SU-DHL-6 (cell line): ENCODE results near the gene ALKBH5.

Experiments
- H2AFZ ChIP-seq: fragments of 200-600 bp; sonication (generic); 2 replicates; pipeline ENCODE4 v1.6.1; 2014; ENCODE audit warnings: low read depth, mild to moderate bottlenecking, moderate library complexity, mixed read lengths, antibody characterized with exemption, low read length; ENCODE audit not compliant: severe bottlenecking
- H3F3A ChIP-seq: fragments of 200-600 bp; shearing (Covaris generic); 2 replicates; pipeline ENCODE4 v1.6.0; 2016; ENCODE audit warnings: antibody characterized with exemption, mild to moderate bottlenecking; ENCODE audit not compliant: insufficient read depth
- H3K27ac ChIP-seq: fragments of 200-600 bp; sonication (generic); 2 replicates; pipeline ENCODE4 v1.5.1; 2016; ENCODE audit warnings: low read depth, mild to moderate bottlenecking, low read length, moderate library complexity, mixed read lengths
- H3K27me3 ChIP-seq: fragments of 200-600 bp; sonication (generic), shearing (Covaris generic); 2 replicates; pipeline ENCODE4 v1.6.0; 2014; ENCODE audit warnings: mild to moderate bottlenecking, low read length
- H3K36me3 ChIP-seq: fragments of 200-600 bp; sonication (generic); 2 replicates; pipeline ENCODE4 v1.6.1; 2014; ENCODE audit warnings: mild to moderate bottlenecking, low read length, mixed read lengths
- H3K4me2 ChIP-seq: fragments of 300-600, 200-600 bp; shearing (Covaris generic), sonication (generic); 2 replicates; pipeline ENCODE4 v1.6.0; 2014; ENCODE audit warnings: low read length, low read depth, mild to moderate bottlenecking; ENCODE audit not compliant: poor library complexity, severe bottlenecking
- H3K4me3 ChIP-seq: fragments of 200-600 bp; sonication (generic); 2 replicates; pipeline ENCODE4 v1.5.1; 2014; ENCODE audit warnings: antibody characterized with exemption, low read length, mild to moderate bottlenecking, mixed read lengths; ENCODE audit not compliant: insufficient read depth, poor library complexity, severe bottlenecking
- H3K79me2 ChIP-seq: fragments of 200-600 bp; sonication (generic); 2 replicates; pipeline ENCODE4 v1.6.1; 2014; ENCODE audit warnings: mild to moderate bottlenecking, low read length, moderate library complexity; ENCODE audit not compliant: insufficient read depth
- H3K9ac ChIP-seq: fragments of 200-600 bp; sonication (generic); 2 replicates; pipeline ENCODE4 v1.7.0; 2014; ENCODE audit warnings: mild to moderate bottlenecking, low read length
- H3K9me2 ChIP-seq: fragments of 200-600 bp; sonication (generic); replicated peaks from 2 replicates; pipeline ENCODE4 v1.6.1; 2014; ENCODE audit warnings: low read length; ENCODE audit not compliant: insufficient read depth
- H3K9me3 ChIP-seq: fragments of 200-600 bp; sonication (generic); 2 replicates; pipeline ENCODE4 v1.6.1; 2014; ENCODE audit warnings: low read length, mixed read lengths; ENCODE audit not compliant: insufficient read depth
- H4K20me1 ChIP-seq: fragments of 200-600 bp; sonication (generic); 2 replicates; pipeline ENCODE4 v1.6.1; 2014; ENCODE audit warnings: low read depth, mild to moderate bottlenecking, antibody characterized with exemption, low read length, moderate library complexity, mixed read lengths
- EZH2phosphoT487 ChIP-seq: fragments of 200-600 bp; sonication (generic), shearing (Covaris generic); conservative IDR thresholded peaks from 2 replicates; pipeline ENCODE4 v1.6.1; 2018; ENCODE audit warnings: mild to moderate bottlenecking, antibody characterized with exemption, low read length, moderate library complexity, mixed read lengths
- TF ChIP-seq, protein P1 (sequence below): fragments of 200-600 bp; sonication (generic); IDR thresholded peaks from one replicate; pipeline ENCODE4 v1.5.1; 2017; ENCODE audit warnings: antibody characterized with exemption, mild to moderate bottlenecking, low read length, moderate library complexity; ENCODE audit not compliant: insufficient read depth, poor library complexity, severe bottlenecking

ALKBH5 gene

DNA sequence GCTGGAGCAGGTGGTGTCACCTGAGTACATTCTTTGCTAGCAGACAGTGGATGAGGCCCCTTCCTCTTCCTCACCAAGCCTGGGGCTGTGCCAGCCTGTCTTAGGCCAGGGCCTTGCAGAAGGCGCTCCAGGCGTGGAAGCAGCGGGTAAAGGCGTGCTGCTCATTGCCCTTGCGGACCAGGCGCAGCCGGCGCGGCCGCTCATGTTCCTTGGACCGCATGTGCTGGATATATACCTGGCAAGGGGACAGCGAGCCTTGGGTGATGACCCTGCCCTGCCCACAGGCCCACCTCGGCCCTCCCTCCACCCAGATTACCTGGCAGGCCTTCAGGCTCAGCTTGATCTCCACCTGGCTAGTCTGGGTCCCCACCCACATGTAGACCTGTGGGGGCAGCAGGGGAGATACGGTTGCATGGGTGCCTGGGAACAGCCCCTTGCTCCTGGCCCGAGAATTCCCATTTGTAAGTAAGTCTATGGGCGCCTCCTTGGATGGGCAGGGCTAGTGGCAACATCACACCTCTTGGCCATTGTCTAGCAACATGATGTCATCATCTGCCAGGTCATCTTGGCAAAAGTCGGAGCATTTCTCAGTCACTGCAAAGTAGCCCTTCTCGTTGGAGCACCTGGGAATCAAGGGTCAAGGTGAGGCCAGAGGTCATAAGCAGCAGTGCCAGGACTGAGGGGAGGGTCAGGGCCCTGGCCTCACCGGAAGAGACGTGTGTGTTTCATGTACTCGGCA lies 61.6 kb downstream of the ALKBH5 start:
- no peaks in the 10 kb centered on the region for H4K20me1 ChIP-seq
- no peak overlapping the region for H3K4me3 ChIP-seq
- no peaks in the 10 kb centered on the region for H3K9me2 ChIP-seq
- H2AFZ ChIP-seq, result no peak overlapping the region
- no peaks in the 10 kb centered on the region for H3K27me3 ChIP-seq
- no peaks in the 10 kb centered on the region for H3K36me3 ChIP-seq
- TF ChIP-seq, protein P1, sequence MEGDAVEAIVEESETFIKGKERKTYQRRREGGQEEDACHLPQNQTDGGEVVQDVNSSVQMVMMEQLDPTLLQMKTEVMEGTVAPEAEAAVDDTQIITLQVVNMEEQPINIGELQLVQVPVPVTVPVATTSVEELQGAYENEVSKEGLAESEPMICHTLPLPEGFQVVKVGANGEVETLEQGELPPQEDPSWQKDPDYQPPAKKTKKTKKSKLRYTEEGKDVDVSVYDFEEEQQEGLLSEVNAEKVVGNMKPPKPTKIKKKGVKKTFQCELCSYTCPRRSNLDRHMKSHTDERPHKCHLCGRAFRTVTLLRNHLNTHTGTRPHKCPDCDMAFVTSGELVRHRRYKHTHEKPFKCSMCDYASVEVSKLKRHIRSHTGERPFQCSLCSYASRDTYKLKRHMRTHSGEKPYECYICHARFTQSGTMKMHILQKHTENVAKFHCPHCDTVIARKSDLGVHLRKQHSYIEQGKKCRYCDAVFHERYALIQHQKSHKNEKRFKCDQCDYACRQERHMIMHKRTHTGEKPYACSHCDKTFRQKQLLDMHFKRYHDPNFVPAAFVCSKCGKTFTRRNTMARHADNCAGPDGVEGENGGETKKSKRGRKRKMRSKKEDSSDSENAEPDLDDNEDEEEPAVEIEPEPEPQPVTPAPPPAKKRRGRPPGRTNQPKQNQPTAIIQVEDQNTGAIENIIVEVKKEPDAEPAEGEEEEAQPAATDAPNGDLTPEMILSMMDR, result no peak
- TF ChIP-seq EZH2phosphoT487, result no peak
- H3K9ac ChIP-seq, result no peak overlapping the region
- H3K27ac ChIP-seq, result no peak overlapping the region
- H3K4me2 ChIP-seq, result no peak overlapping the region
- H3K9me3 ChIP-seq, result no peaks in the 10 kb centered on the region
- H3K79me2 ChIP-seq, result no peaks in the 10 kb centered on the region
- no peaks in the 10 kb centered on the region for H3F3A ChIP-seq

DNA sequence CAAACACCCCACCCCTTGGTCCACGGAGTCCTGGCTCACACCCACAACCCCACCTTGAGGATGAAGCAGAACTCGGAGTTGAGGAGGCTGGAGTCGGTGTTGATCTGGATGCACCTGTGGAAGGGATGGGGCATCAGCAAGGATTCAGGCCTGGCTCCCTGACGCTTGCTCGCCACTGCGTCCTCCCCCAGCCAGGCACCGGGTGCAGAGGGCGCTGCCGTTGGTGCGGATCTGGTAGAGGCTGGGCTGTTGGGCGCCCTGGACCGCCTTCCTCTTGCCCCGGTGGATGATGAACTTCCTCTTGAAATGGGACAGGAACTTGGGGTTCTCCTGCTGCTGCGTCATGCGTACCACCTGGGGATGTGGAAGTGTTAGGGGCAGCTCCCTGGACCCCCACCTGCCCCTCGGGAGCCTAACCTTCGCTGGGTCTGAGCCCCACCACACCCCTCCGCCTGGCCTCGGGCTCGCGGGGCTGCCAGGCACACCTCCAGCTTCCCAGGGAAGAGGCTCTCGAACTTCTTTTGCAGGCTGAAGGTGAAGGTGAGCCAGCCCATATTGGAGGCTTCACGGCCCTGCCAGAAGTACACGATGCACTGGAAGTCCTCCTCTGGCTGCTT lies 62.6 kb downstream of the ALKBH5 start:
- H3K4me2 ChIP-seq, result no peak overlapping the region
- no peaks in the 10 kb centered on the region for H3K27me3 ChIP-seq
- H4K20me1 ChIP-seq, result no peaks in the 10 kb centered on the region
- no peaks in the 10 kb centered on the region for H3K36me3 ChIP-seq
- H3F3A ChIP-seq, result no peaks in the 10 kb centered on the region
- no peaks in the 10 kb centered on the region for H3K9me2 ChIP-seq
- no peak overlapping the region for H2AFZ ChIP-seq
- H3K9me3 ChIP-seq, result no peaks in the 10 kb centered on the region
- no peak overlapping the region for H3K27ac ChIP-seq
- H3K79me2 ChIP-seq, result no peaks in the 10 kb centered on the region
- H3K9ac ChIP-seq, result no peak overlapping the region
- TF ChIP-seq EZH2phosphoT487, result no peak
- no peak overlapping the region for H3K4me3 ChIP-seq

DNA sequence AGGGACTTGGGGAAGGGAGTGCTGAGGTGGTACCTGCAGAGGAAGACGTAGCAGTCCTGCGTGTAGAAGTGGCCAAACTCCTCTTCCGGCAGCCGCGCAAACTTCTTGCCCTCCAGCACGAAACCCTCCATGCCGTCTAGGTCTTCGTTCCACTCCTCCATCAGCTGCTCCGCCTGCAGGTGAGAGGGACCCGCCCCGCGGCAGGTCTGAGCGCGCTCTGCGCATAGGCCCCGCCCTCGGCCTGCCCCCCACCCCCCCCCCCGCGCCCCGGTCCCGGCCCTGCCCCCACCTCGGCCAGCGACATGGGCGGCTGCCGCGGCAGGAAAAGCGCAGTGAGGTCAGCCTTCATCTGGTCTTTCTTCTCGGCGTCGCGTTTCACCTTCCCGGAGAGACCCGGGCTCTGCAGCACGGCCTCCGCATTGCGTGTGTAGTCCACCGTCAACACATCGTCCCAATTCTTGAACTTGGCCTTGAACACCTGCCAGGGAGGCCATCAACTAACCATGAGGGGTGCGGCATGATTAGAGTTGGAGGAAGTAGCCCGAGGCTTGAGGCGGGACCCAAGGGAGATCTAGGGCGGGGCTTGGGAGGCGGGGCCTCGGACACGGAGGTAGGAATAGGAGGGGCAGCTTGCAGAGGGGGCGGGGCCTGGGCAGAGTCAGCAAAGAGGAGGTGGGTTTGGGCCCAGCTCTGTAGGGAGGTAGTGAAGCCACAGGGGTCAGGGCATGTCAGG lies 63.4 kb downstream of the ALKBH5 start:
- no peak overlapping the region for H3K4me3 ChIP-seq
- no peaks in the 10 kb centered on the region for H3K9me3 ChIP-seq
- no peak overlapping the region for H3K27ac ChIP-seq
- no peaks in the 10 kb centered on the region for H3K27me3 ChIP-seq
- H3F3A ChIP-seq, result no peaks in the 10 kb centered on the region
- no peaks in the 10 kb centered on the region for H3K9me2 ChIP-seq
- H3K9ac ChIP-seq, result no peak overlapping the region
- TF ChIP-seq, protein P1, result no peak
- TF ChIP-seq EZH2phosphoT487, result no peak
- no peak overlapping the region for H2AFZ ChIP-seq
- H3K79me2 ChIP-seq, result no peaks in the 10 kb centered on the region
- no peaks in the 10 kb centered on the region for H4K20me1 ChIP-seq
- no peaks in the 10 kb centered on the region for H3K36me3 ChIP-seq
- no peak overlapping the region for H3K4me2 ChIP-seq
